ENCODE results near the gene CDH16.
"Not testable (repeated sequence)": the region's sequence is repeated elsewhere in the genome, so short reads cannot be mapped to it uniquely, and the experiment has no call there.

CDH16 gene

GRCh38 chr16:66947302-66948065 is 28.8 kb upstream of the CDH16 start:
- no peak for DNase-seq (ENCODE audit: low read depth, low spot score)

- DNase-seq (ENCODE audit: low read depth, low spot score), result no peak
Observed at GRCh38 chr16:66946974-66947301, 28.3 kb upstream of the CDH16 start.

GRCh38 chr16:66946541-66946940 is 27.9 kb upstream of the CDH16 start:
- no peak for DNase-seq (ENCODE audit: low read depth, low spot score)

DNA sequence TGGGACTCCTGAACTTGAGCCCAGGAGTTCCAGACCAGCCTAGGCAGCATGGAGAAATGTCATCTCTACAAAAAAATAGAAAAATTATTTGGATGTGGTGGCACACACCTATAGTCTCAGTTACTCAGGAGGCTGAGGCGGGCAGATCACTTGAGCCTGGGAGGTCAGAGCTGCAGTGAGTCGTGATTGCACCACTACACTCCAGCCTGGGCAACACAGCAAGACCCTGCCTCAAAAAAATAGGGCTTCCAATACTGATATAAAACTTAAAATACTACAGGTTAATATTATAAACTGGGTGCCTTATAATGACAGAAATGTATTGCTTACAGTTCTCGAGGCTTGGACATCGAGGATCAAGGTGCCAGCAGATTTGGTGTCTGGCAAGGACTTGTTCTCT is 27.3 kb upstream of the CDH16 start:
- DNase-seq (ENCODE audit: low read depth, low spot score), result no peak

- not testable (repeated sequence) for DNase-seq (ENCODE audit: low read depth, low spot score)
Observed at GRCh38 chr16:66944971-66945370, 26.3 kb upstream of the CDH16 start.

- no peak for DNase-seq (ENCODE audit: low read depth, low spot score)
Observed at GRCh38 chr16:66944054-66944441, 25.4 kb upstream of the CDH16 start.

DNA sequence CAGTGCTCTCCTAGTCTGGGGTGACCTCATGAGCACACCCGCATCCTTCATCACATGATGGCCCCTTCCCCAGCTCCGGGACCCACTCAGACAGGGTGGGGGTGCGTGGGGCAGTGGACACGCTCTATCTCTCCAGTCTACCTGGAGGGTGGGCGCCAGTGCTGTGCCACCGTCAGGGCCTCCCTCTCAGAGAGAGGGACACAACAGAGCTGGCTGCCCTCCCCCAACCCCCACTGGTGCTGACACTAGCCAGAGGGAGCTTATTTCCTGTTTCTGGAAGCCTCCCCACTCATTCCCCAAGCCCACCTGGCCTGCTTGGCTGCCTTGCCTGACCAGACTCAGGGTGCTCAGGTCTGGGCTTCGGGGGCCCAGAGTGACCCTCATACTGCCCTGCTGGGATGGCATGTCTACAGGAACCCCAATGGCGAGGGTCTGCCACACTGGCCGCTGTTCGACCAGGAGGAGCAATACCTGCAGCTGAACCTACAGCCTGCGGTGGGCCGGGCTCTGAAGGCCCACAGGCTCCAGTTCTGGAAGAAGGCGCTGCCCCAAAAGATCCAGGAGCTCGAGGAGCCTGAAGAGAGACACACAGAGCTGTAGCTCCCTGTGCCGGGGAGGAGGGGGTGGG is 24.9 kb upstream of the CDH16 start:
- DNase-seq (ENCODE audit: low read depth, low spot score), result no peak

- DNase-seq (ENCODE audit: low read depth, low spot score), result no peak
Observed at GRCh38 chr16:66942981-66943380, 24.3 kb upstream of the CDH16 start.

DNA sequence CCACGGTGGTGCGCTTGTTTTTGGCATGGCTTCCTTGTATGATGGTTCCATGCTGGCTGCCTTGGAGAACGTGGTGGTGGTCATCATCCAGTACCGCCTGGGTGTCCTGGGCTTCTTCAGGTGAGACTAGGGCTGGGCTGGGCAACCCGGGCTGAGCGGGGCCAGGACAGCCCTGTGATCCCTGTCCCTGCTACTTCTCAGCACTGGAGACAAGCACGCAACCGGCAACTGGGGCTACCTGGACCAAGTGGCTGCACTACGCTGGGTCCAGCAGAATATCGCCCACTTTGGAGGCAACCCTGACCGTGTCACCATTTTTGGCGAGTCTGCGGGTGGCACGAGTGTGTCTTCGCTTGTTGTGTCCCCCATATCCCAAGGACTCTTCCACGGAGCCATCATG is 21.6 kb upstream of the CDH16 start:
- no peak for DNase-seq (ENCODE audit: low read depth, low spot score)

GRCh38 chr16:66939366-66939765 is 20.7 kb upstream of the CDH16 start:
- no peak for DNase-seq (ENCODE audit: low read depth, low spot score)

DNA sequence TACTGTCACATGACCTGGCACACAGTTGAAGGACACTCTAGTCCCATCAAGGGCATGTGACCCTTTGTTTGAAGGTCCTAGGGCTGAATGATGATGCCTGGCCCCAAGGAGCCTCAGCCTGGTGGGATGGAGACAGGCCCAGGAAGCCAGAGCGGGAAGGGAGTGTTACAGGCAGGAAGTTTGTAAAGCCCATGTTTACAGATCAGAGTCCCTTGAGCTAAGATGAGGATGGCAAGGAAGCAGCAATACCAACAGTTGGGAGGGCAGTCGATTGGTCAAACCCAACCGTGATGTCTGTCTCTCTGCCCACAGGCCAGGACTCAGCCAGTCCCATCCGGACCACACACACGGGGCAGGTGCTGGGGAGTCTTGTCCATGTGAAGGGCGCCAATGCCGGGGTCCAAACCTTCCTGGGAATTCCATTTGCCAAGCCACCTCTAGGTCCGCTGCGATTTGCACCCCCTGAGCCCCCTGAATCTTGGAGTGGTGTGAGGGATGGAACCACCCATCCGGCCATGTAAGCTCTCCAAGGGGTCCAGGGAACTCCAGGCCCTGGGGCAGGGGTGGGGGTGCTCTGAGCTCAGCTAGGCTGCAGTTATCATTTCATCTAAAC is 19.1 kb upstream of the CDH16 start:
- DNase-seq (ENCODE audit: low read depth, low spot score), result no peak

GRCh38 chr16:66936889-66937554 is 18.3 kb upstream of the CDH16 start:
- no peak for DNase-seq (ENCODE audit: low read depth, low spot score)

GRCh38 chr16:66936462-66936861 is 17.8 kb upstream of the CDH16 start:
- no peak for DNase-seq (ENCODE audit: low read depth, low spot score)

- no peak for DNase-seq (ENCODE audit: low read depth, low spot score)
Observed at GRCh38 chr16:66935314-66936011, 16.8 kb upstream of the CDH16 start, which contains the start of gene CES2. Gene CES2 (plus strand): TSS chr16:66935516. CDS start chr16:66935636, 120 bp downstream.

GRCh38 chr16:66934839-66935313 is 16.2 kb upstream of the CDH16 start:
- not testable (repeated sequence) for DNase-seq (ENCODE audit: low read depth, low spot score)

- no peak for DNase-seq (ENCODE audit: low read depth, low spot score)
Observed at GRCh38 chr16:66934138-66934838, 15.6 kb upstream of the CDH16 start, which contains the start of gene CIAO2B. Gene CIAO2B (minus strand): TSS chr16:66934402. CDS start chr16:66934364, 38 bp downstream.

DNA sequence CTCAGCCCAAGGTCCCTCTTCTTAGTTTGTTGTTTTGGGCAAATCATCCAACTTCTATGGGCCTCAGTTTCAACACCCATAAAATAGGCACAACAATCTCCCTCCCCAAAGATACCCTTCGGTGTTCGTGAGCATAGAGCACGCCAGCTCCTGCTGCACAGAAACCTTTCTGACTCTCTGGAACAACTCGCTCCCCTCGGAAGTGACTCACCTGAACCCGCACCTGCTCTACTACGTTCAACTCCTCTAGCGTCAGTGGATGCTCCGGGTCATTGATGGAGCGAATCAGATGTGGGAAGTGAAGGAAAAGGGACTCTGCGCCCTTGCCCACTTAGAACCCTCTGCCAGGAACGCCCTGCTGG is 15.1 kb upstream of the CDH16 start:
- DNase-seq (ENCODE audit: low read depth, low spot score), result no peak

DNA sequence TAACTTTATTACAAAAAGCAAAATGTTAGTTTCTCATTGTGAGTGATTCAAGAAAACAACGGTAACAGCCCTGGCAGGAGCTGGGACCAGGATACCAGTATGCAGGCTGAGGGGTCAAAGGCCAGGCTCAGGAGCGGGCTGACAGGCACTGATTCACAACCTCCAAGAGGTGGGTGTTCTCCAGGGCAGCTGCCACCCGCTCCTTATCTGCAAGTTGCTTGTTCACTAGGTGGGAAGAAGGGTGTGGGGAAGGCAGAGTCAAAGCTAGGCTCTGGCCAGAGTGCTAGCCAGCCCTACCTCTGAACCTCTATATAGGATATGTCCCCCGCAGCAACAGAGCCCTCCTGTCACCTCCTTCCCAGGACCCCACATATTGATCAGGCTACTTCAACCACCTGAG is 13.4 kb upstream of the CDH16 start:
- no peak for DNase-seq (ENCODE audit: low read depth, low spot score)

DNA sequence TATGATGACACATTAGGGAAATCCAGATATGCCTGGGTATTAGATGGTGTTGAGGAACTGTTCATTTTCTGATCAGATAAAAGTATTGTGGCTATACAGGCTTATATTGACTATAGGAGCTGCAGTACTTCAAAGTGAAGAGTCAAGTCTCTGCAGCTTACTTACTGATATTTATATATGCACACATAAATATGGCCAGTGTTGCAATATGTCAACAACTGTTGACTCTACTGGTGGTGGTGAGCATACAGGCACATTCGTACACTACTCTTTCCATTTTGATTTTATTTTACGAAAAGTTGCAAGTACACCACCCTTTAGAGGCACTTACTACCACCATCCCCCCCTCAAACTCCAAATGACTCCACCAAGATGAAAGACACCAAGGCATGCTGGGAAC is 13.0 kb upstream of the CDH16 start:
- no peak for DNase-seq (ENCODE audit: low read depth, low spot score)

DNA sequence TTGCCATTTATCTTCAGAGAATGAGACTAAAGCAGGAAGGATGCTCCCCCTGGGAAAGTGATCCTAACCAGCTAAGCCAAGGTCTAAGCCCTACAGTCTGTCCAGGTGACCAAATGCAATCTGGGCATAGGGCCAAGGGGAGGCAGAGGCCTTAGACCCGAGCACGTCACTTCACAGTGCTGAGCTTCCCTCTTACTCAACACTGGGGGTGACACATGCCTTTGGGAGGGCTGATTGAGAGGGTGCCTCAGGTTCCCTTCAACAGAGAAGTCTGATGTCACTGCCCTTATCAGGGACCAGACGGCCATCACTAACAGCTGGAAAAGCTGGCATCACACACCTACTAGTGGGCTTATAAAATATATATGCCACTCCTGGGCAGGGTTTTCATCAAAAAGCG is 11.5 kb upstream of the CDH16 start:
- no peak for DNase-seq (ENCODE audit: low read depth, low spot score)

Data from iPS DF 19.7 (cell line).